Body of pancreas (tissue), 4 donors: ENCODE results near the gene RFFL.

ENCODE experiments used
- POLR2A ChIP-seq, 3 donors: fragments of 450-650 bp; IDR thresholded peaks; one replicate each; pipeline ENCODE4 v1.6.1; 2016; ENCODE audit warnings: antibody characterized with exemption in 3 of 3, mild to moderate bottlenecking in 2 of 3
- TF ChIP-seq, protein P1 (sequence below), 7 experiments: fragments of 450-650 bp in 4 of 7; fragments of 200-600 bp in 3 of 7; sonication (generic) in 3 of 7; IDR thresholded peaks; one replicate each; pipeline ENCODE4 v1.5.1; 2016 to 2019; ENCODE audit warnings: antibody characterized with exemption in 7 of 7

GRCh38 chr17:35048685-35049379 is 14.7 kb downstream of the RFFL start:
- TF ChIP-seq, protein P1, sequence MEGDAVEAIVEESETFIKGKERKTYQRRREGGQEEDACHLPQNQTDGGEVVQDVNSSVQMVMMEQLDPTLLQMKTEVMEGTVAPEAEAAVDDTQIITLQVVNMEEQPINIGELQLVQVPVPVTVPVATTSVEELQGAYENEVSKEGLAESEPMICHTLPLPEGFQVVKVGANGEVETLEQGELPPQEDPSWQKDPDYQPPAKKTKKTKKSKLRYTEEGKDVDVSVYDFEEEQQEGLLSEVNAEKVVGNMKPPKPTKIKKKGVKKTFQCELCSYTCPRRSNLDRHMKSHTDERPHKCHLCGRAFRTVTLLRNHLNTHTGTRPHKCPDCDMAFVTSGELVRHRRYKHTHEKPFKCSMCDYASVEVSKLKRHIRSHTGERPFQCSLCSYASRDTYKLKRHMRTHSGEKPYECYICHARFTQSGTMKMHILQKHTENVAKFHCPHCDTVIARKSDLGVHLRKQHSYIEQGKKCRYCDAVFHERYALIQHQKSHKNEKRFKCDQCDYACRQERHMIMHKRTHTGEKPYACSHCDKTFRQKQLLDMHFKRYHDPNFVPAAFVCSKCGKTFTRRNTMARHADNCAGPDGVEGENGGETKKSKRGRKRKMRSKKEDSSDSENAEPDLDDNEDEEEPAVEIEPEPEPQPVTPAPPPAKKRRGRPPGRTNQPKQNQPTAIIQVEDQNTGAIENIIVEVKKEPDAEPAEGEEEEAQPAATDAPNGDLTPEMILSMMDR (IDR thresholded peaks at IDR 0.05) = no peak
- TF ChIP-seq POLR2A (IDR thresholded peaks at IDR 0.05) = no peak
